ENCODE data around the gene ORMDL1. TPM values are rescaled to one million over a fixed set of nuclear protein-coding genes. Genes with fewer than 3 reads are reported as not detected.
A peak's percentile ranks its signal among the peaks of the same experiment; 100 is the strongest.

Gene ORMDL1
- total RNA-seq, 4 donors from 2014 or later = 33.5 to 70.5 (median 53.8) TPM

DNA sequence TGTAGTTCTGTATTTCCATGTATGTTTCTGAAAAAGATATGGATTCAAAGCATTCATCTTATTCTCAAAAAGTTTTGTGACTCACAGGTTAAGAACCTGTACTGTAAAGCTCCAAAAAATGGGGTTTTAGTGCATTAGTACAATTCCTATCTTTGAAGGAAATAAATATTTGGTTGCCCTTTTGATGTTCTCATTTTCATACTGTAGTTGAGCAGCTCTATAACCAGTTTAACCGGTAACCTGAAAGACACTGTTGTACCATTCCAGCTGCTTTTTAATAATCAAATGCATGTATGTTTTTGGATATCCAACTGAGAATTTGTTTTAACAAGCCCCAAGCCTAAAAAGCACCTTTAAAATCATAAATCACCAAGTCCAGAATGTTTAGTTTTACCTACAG lies 11.9 kb downstream of the ORMDL1 start:
- 100% methylated on average over 1 of the region's 1 CpG for WGBS, 2 donors (ENCODE audit: low coverage in 1 of 2)
- Histone ChIP-seq H3K9me3 (no peaks in the 10 kb centered on the region), H3K36me3 (peaks cover 0 to 90% of the 10 kb centered on the region in 2 donors), H3K4me1 (no peaks in the 10 kb centered on the region), H3K27ac (no peak overlapping the region), H3K4me3 (no peak overlapping the region), H3K27me3 (no peaks in the 10 kb centered on the region)
- ATAC-seq = no peak
- TF ChIP-seq POLR2AphosphoS5 (IDR thresholded peaks at IDR 0.05) = no peak
- TF ChIP-seq EP300 (IDR thresholded peaks at IDR 0.05) = no peak
- no peak for TF ChIP-seq CTCF (IDR thresholded peaks at IDR 0.05)
- no peak for TF ChIP-seq POLR2A (IDR thresholded peaks at IDR 0.05)

GRCh38 chr2:189770590-189771322 lies 13.4 kb downstream of the ORMDL1 start:
- Histone ChIP-seq H3K4me1 (no peaks in the 10 kb centered on the region), H3K9me3 (no peaks in the 10 kb centered on the region), H3K27me3 (no peaks in the 10 kb centered on the region), H3K4me3 (no peak overlapping the region), H3K36me3 (peaks cover 0 to 85% of the 10 kb centered on the region in 2 donors), H3K27ac (no peak overlapping the region)
- WGBS, 2 donors (ENCODE audit: low coverage in 1 of 2) = 48 to 61% methylated on average over 6 of the region's 6 CpGs
- no peak for TF ChIP-seq EP300 (IDR thresholded peaks at IDR 0.05)
- no peak for TF ChIP-seq POLR2AphosphoS5 (IDR thresholded peaks at IDR 0.05)
- no peak for TF ChIP-seq POLR2A (IDR thresholded peaks at IDR 0.05)
- no peak for TF ChIP-seq CTCF (IDR thresholded peaks at IDR 0.05)
- no peak for ATAC-seq

GRCh38 chr2:189763908-189764661 lies 20.1 kb downstream of the ORMDL1 start:
- H3K4me1 ChIP-seq = peaks cover 0 to 20% (median 5%) of the 10 kb centered on the region in 3 donors
- TF ChIP-seq CTCF (IDR thresholded peaks at IDR 0.05) = no peak
- no peak for TF ChIP-seq POLR2A (IDR thresholded peaks at IDR 0.05)
- TF ChIP-seq POLR2AphosphoS5 (IDR thresholded peaks at IDR 0.05) = no peak
- no peak for TF ChIP-seq EP300 (IDR thresholded peaks at IDR 0.05)
- H3K36me3 ChIP-seq = peaks cover 0 to 18% of the 10 kb centered on the region in 2 donors
- no peak for ATAC-seq
- no peak overlapping the region for H3K4me3 ChIP-seq
- no peaks in the 10 kb centered on the region for H3K9me3 ChIP-seq
- H3K27ac ChIP-seq = peak overlapping the region in 1 of 4 donors; percentile 91
- H3K27me3 ChIP-seq = no peaks in the 10 kb centered on the region
- 81 to 89% methylated on average over 4 of the region's 4 CpGs for WGBS, 2 donors (ENCODE audit: low coverage in 1 of 2)

- Histone ChIP-seq H3K4me3 (peak within 1 kb of the TSS; percentile 66 to 71), H3K27me3 (no peaks in the 10 kb centered on the region), H3K36me3 (peaks cover 0 to 8% of the 10 kb centered on the region in 2 donors), H3K27ac (peak within 1 kb of the TSS; percentile 84 to 91 (median 87)), H3K4me1 (peaks cover 0 to 20% (median 5%) of the 10 kb centered on the region in 3 donors), H3K9me3 (no peaks in the 10 kb centered on the region)
- ATAC-seq = peak; percentile 97
- WGBS, 2 donors (ENCODE audit: low coverage in 1 of 2) = 0 to 1% methylated on average over 15 to 21 of the region's 33 CpGs
- TF ChIP-seq CTCF (IDR thresholded peaks at IDR 0.05) = peak; percentile 26 to 56 (median 44)
- TF ChIP-seq POLR2A (IDR thresholded peaks at IDR 0.05) = no peak
- TF ChIP-seq POLR2AphosphoS5 (IDR thresholded peaks at IDR 0.05) = no peak
- no peak for TF ChIP-seq EP300 (IDR thresholded peaks at IDR 0.05)
These were observed 21.4 kb downstream of the ORMDL1 start, which contains the start of gene OSGEPL1 for GRCh38 chr2:189762551-189763298. TSS of gene OSGEPL1 (minus strand) at chr2:189762792. CDS start at chr2:189761640, 1,152 bp downstream.

All from gastroesophageal sphincter (tissue), 4 donors.